HepG2 (cell line): Measurements from ENCODE around the gene DDX20. TPM values are rescaled to one million over a fixed set of nuclear protein-coding genes. Genes with fewer than 3 reads are reported as not detected.

ENCODE experiments used
- HHEX ChIP-seq: IDR thresholded peaks from 2 replicates; pipeline ENCODE4 v1.6.1; 2016; ENCODE audit warnings: control low read depth
- HNF4G ChIP-seq, 2 experiments: sonication (generic) in 1 of 2; formaldehyde crosslinking in 1 of 2; IDR thresholded peaks; 2 replicates each; pipeline versions ENCODE4 v1.4.0 to v1.6.1; 2011 to 2020; ENCODE audit warnings: borderline replicate concordance in 2 of 2, low read depth in 2 of 2, mild to moderate bottlenecking in 2 of 2, low read length in 1 of 2, missing genetic modification reagents in 1 of 2, moderate library complexity in 1 of 2
- MIXL1 ChIP-seq: IDR thresholded peaks from 2 replicates; pipeline ENCODE4 v1.6.1; 2016
- PHF8 ChIP-seq: sonication (generic); formaldehyde crosslinking; IDR thresholded peaks from 2 replicates; pipeline ENCODE4 v1.5.0; 2020; ENCODE audit warnings: missing genetic modification reagents
- SYNCRIP ChIP-seq: fragments of 200-400 bp; formaldehyde crosslinking; IDR thresholded peaks from 2 replicates; pipeline ENCODE4 v1.6.1; 2018; ENCODE audit warnings: mild to moderate bottlenecking, low read depth, low read length; ENCODE audit not compliant: insufficient read depth
- TCF7L2 ChIP-seq: IDR thresholded peaks from 2 replicates; pipeline ENCODE4 v1.6.1; 2011; ENCODE audit warnings: mild to moderate bottlenecking, low read depth, low read length, moderate library complexity
- THYN1 ChIP-seq: sonication (generic); formaldehyde crosslinking; IDR thresholded peaks from 2 replicates; pipeline ENCODE4 v1.8.1; 2023; ENCODE audit warnings: low read depth, mild to moderate bottlenecking, moderate library complexity, missing genetic modification reagents, borderline replicate concordance
- ZBTB10 ChIP-seq: sonication (generic); formaldehyde crosslinking; IDR thresholded peaks from 2 replicates; pipeline ENCODE4 v1.4.0; 2020; ENCODE audit warnings: missing genetic modification reagents, borderline replicate concordance
- ZNF367 ChIP-seq: sonication (generic); formaldehyde crosslinking; IDR thresholded peaks from 2 replicates; pipeline ENCODE4 v1.4.0; 2020; ENCODE audit warnings: missing genetic modification reagents, borderline replicate concordance
- ZNF597 ChIP-seq: sonication (generic); formaldehyde crosslinking; IDR thresholded peaks from 2 replicates; pipeline ENCODE4 v1.5.0; 2020; ENCODE audit warnings: missing genetic modification reagents
- ZNF788 ChIP-seq: sonication (generic); formaldehyde crosslinking; IDR thresholded peaks from 2 replicates; pipeline ENCODE4 v1.5.0; 2020; ENCODE audit warnings: mild to moderate bottlenecking, missing genetic modification reagents, borderline replicate concordance
- ZSCAN9 ChIP-seq: IDR thresholded peaks from 2 replicates; pipeline ENCODE4 v1.6.1; 2016; ENCODE audit warnings: borderline replicate concordance
- polyA plus RNA-seq, 8 experiments: library from polyadenylated mRNA; depleted of rRNA in 3 of 8; stranded (reverse) in 7 of 8; unstranded in 1 of 8; fragments of >200 nt; fragmentation: Illumina TruSeq in 4 of 8; extraction: Trizol in 4 of 8; gene quantifications; 2 replicates each; pipeline versions ENCODE4 v1.2.1 to v1.2.3, GENCODE V29; 2011 to 2016; ENCODE audit warnings: low read depth in 4 of 8, missing spikeins in 1 of 8, mixed read lengths in 1 of 8; ENCODE audit not compliant: insufficient read depth in 1 of 8
- total RNA-seq, 5 experiments: library from RNA; depleted of rRNA; stranded (reverse); fragments of >200 nt; fragmentation: Illumina TruSeq; extraction: Trizol; gene quantifications; 2 replicates each; pipeline ENCODE4 v1.2.3, GENCODE V29; 2016; ENCODE audit warnings: low read depth in 1 of 5
- TF ChIP-seq, protein P1 (sequence below): sonication (generic); formaldehyde crosslinking; IDR thresholded peaks from 2 replicates; pipeline ENCODE4 v1.4.0; 2020; ENCODE audit warnings: missing genetic modification reagents
- TF ChIP-seq, protein P2 (sequence below): conservative IDR thresholded peaks from 2 replicates; pipeline ENCODE4 v1.6.1; 2018; ENCODE audit warnings: missing genetic modification reagents
- TF ChIP-seq, protein P3 (sequence below): sonication (generic); formaldehyde crosslinking; IDR thresholded peaks from 2 replicates; pipeline ENCODE4 v1.8.0; 2022; ENCODE audit warnings: low read depth, missing genetic modification reagents
- TF ChIP-seq, protein P4 (sequence below): sonication (generic); formaldehyde crosslinking; IDR thresholded peaks from 2 replicates; pipeline ENCODE4 v1.9.0; 2022; ENCODE audit warnings: missing genetic modification reagents, mild to moderate bottlenecking, borderline replicate concordance
- TF ChIP-seq, protein P5 (sequence below): IDR thresholded peaks from 2 replicates; pipeline ENCODE4 v1.6.1; 2012; ENCODE audit warnings: inconsistent platforms

Gene DDX20
- total and polyA plus RNA-seq, 2 of the 13 experiments (the other 11 are each of a cell fraction or from before 2014, with no cell fraction given), result 4.0 to 14.3 TPM

GRCh38 chr1:111755331-111756123 lies at the start of gene DDX20 (continued):
- TF ChIP-seq ZNF597 (CRISPR knock-in tag) (no peak), HHEX (CRISPR knock-in tag) (no peak), ZNF367 (CRISPR knock-in tag) (no peak), TCF7L2 (no peak), ZNF788 (CRISPR knock-in tag) (peak; percentile 79; the same call in 1 of the 2 replicates), ZSCAN9 (CRISPR knock-in tag) (no peak), MIXL1 (peak; percentile 23; the same call in 1 of the 2 replicates), HNF4G (IDR thresholded peaks at IDR 0.05; ENCODE audit: borderline replicate concordance, low read depth, low read length) (no peak), HNF4G (CRISPR knock-in tag; IDR thresholded peaks at IDR 0.05; ENCODE audit: borderline replicate concordance, low read depth) (0 out of 2 replicates have a peak, but pooled peaks have one; percentile 16), SYNCRIP (no peak), THYN1 (CRISPR knock-in tag) (no peak), PHF8 (CRISPR knock-in tag) (peak; percentile 87), ZBTB10 (CRISPR knock-in tag) (peak; percentile 74; the same call in 1 of the 2 replicates)
- TF ChIP-seq, protein P1, sequence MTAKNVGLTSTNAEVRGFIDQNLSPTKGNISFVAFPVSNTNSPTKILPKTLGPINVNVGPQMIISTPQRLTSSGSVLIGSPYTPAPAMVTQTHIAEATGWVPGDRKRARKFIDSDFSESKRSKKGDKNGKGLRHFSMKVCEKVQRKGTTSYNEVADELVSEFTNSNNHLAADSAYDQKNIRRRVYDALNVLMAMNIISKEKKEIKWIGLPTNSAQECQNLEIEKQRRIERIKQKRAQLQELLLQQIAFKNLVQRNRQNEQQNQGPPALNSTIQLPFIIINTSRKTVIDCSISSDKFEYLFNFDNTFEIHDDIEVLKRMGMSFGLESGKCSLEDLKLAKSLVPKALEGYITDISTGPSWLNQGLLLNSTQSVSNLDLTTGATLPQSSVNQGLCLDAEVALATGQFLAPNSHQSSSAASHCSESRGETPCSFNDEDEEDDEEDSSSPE (CRISPR knock-in tag), result peak; percentile 95
- TF ChIP-seq, protein P2, sequence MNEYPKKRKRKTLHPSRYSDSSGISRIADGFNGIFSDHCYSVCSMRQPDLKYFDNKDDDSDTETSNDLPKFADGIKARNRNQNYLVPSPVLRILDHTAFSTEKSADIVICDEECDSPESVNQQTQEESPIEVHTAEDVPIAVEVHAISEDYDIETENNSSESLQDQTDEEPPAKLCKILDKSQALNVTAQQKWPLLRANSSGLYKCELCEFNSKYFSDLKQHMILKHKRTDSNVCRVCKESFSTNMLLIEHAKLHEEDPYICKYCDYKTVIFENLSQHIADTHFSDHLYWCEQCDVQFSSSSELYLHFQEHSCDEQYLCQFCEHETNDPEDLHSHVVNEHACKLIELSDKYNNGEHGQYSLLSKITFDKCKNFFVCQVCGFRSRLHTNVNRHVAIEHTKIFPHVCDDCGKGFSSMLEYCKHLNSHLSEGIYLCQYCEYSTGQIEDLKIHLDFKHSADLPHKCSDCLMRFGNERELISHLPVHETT (CRISPR knock-in tag), result peak; percentile 60
- TF ChIP-seq, protein P3, sequence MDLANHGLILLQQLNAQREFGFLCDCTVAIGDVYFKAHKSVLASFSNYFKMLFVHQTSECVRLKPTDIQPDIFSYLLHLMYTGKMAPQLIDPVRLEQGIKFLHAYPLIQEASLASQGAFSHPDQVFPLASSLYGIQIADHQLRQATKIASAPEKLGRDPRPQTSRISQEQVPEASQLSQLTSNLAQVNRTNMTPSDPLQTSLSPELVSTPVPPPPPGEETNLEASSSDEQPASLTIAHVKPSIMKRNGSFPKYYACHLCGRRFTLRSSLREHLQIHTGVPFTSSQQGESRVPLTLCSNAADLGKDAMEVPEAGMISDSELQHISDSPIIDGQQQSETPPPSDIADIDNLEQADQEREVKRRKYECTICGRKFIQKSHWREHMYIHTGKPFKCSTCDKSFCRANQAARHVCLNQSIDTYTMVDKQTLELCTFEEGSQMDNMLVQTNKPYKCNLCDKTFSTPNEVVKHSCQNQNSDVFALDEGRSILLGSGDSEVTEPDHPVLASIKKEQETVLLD (CRISPR knock-in tag), result peak; percentile 69; the same call in 1 of the 2 replicates
- TF ChIP-seq, protein P4, sequence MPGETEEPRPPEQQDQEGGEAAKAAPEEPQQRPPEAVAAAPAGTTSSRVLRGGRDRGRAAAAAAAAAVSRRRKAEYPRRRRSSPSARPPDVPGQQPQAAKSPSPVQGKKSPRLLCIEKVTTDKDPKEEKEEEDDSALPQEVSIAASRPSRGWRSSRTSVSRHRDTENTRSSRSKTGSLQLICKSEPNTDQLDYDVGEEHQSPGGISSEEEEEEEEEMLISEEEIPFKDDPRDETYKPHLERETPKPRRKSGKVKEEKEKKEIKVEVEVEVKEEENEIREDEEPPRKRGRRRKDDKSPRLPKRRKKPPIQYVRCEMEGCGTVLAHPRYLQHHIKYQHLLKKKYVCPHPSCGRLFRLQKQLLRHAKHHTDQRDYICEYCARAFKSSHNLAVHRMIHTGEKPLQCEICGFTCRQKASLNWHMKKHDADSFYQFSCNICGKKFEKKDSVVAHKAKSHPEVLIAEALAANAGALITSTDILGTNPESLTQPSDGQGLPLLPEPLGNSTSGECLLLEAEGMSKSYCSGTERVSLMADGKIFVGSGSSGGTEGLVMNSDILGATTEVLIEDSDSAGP (CRISPR knock-in tag), result peak; percentile 84; the same call in 1 of the 2 replicates
- TF ChIP-seq, protein P5, sequence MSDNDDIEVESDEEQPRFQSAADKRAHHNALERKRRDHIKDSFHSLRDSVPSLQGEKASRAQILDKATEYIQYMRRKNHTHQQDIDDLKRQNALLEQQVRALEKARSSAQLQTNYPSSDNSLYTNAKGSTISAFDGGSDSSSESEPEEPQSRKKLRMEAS, result peak; percentile 87
